Large intestine (tissue), 3 donors: Measurements from ENCODE around the gene LZTS2. TPM values are rescaled to one million over a fixed set of nuclear protein-coding genes. Genes with fewer than 3 reads are reported as not detected.

Source experiments
- DNase-seq, 2 donors: peaks; one replicate each; pipeline versions ENCODE4 v3.0.0 to v3.0.0-alpha.2; 2013
- H3K27ac ChIP-seq: one replicate; pipeline ENCODE4 v1.5.1; 2013; ENCODE audit warnings: low read length
- H3K27me3 ChIP-seq: 2 replicates; pipeline ENCODE4 v1.6.1; 2013; ENCODE audit warnings: low read length; ENCODE audit not compliant: control insufficient read depth, insufficient read depth
- H3K36me3 ChIP-seq: 2 replicates; pipeline ENCODE4 v1.6.1; 2013; ENCODE audit warnings: low read length; ENCODE audit not compliant: control insufficient read depth, insufficient read depth
- H3K4me1 ChIP-seq: one replicate; pipeline ENCODE4 v1.6.1; 2013; ENCODE audit warnings: low read length; ENCODE audit not compliant: control insufficient read depth, insufficient read depth
- H3K4me3 ChIP-seq: one replicate; pipeline ENCODE4 v1.5.1; 2013; ENCODE audit warnings: low read length
- H3K9me3 ChIP-seq: one replicate; pipeline ENCODE4 v1.6.1; 2013; ENCODE audit warnings: mild to moderate bottlenecking, low read depth, low read length, moderate library complexity; ENCODE audit not compliant: control insufficient read depth
- WGBS: methylation state at CpG from one replicate; pipeline ENCODE4 v1.1.5; 2013; ENCODE audit warnings: low lambda C conversion rate; ENCODE audit not compliant: insufficient coverage; 5-methylcytosine and 5-hydroxymethylcytosine counted together
- polyA plus RNA-seq: library from polyadenylated mRNA; unstranded; fragments of 120-200 nt; gene quantifications from one replicate; pipeline ENCODE4 v1.2.1, GENCODE V29; 2013

The LZTS2 gene
- polyA plus RNA-seq, 1 donor, result 56.8 TPM

- WGBS, result no CpG with 5 or more reads among the region's 13 CpGs
- no peaks in the 10 kb centered on the region for H3K9me3 ChIP-seq
- peaks cover 90% of the 10 kb centered on the region for H3K36me3 ChIP-seq
- H3K4me1 ChIP-seq, result no peaks in the 10 kb centered on the region
- no peak overlapping the region for H3K27ac ChIP-seq
- no peaks in the 10 kb centered on the region for H3K27me3 ChIP-seq
- no peak for DNase-seq
- no peak overlapping the region for H3K4me3 ChIP-seq
Observed at GRCh38 chr10:100978121-100978900, 21.3 kb upstream of the LZTS2 start.

GRCh38 chr10:100978901-100979195 lies 20.8 kb upstream of the LZTS2 start:
- Histone ChIP-seq H3K36me3 (peaks cover 88% of the 10 kb centered on the region), H3K4me1 (no peaks in the 10 kb centered on the region), H3K9me3 (no peaks in the 10 kb centered on the region), H3K27me3 (no peaks in the 10 kb centered on the region), H3K27ac (no peak overlapping the region), H3K4me3 (no peak overlapping the region)
- WGBS, result no CpG with 5 or more reads among the region's 10 CpGs
- DNase-seq, result no peak

GRCh38 chr10:100979791-100980272 lies 19.8 kb upstream of the LZTS2 start:
- no peak for DNase-seq

GRCh38 chr10:100980311-100980710 lies 19.3 kb upstream of the LZTS2 start:
- Histone ChIP-seq H3K27me3 (no peaks in the 10 kb centered on the region), H3K27ac (no peak overlapping the region), H3K4me1 (peaks cover 4% of the 10 kb centered on the region), H3K9me3 (no peaks in the 10 kb centered on the region), H3K4me3 (no peak overlapping the region), H3K36me3 (peaks cover 90% of the 10 kb centered on the region)
- DNase-seq, result no peak
- WGBS, result no CpG with 5 or more reads among the region's 2 CpGs

More at GRCh38 chr10:100979791-100980272, 19.8 kb upstream of the LZTS2 start:
- Histone ChIP-seq H3K4me1 (no peaks in the 10 kb centered on the region), H3K27ac (no peak overlapping the region), H3K27me3 (no peaks in the 10 kb centered on the region), H3K36me3 (peaks cover 90% of the 10 kb centered on the region), H3K9me3 (no peaks in the 10 kb centered on the region), H3K4me3 (no peak overlapping the region)
- WGBS, result no CpG with 5 or more reads among the region's 16 CpGs

GRCh38 chr10:100980711-100981110 lies 18.9 kb upstream of the LZTS2 start:
- H3K36me3 ChIP-seq, result peaks cover 89% of the 10 kb centered on the region
- peaks cover 8% of the 10 kb centered on the region for H3K4me1 ChIP-seq
- no peaks in the 10 kb centered on the region for H3K9me3 ChIP-seq
- no peaks in the 10 kb centered on the region for H3K27me3 ChIP-seq
- no CpG with 5 or more reads among the region's 7 CpGs for WGBS
- no peak overlapping the region for H3K27ac ChIP-seq
- DNase-seq, result no peak
- H3K4me3 ChIP-seq, result no peak overlapping the region

GRCh38 chr10:100981178-100981772 lies 18.3 kb upstream of the LZTS2 start:
- no peak overlapping the region for H3K27ac ChIP-seq
- peaks cover 14% of the 10 kb centered on the region for H3K4me1 ChIP-seq
- no peak for DNase-seq
- WGBS, result no CpG with 5 or more reads among the region's 5 CpGs
- peaks cover 88% of the 10 kb centered on the region for H3K36me3 ChIP-seq
- no peaks in the 10 kb centered on the region for H3K27me3 ChIP-seq
- no peak overlapping the region for H3K4me3 ChIP-seq
- no peaks in the 10 kb centered on the region for H3K9me3 ChIP-seq

GRCh38 chr10:100982916-100983830 lies 16.4 kb upstream of the LZTS2 start:
- 100% methylated on average over 1 of the region's 24 CpGs for WGBS
- DNase-seq, result no peak
- Histone ChIP-seq H3K36me3 (peaks cover 74% of the 10 kb centered on the region), H3K27me3 (no peaks in the 10 kb centered on the region), H3K4me1 (peaks cover 23% of the 10 kb centered on the region), H3K4me3 (no peak overlapping the region), H3K27ac (no peak overlapping the region), H3K9me3 (no peaks in the 10 kb centered on the region)

GRCh38 chr10:100983868-100984671 lies 15.5 kb upstream of the LZTS2 start:
- no CpG with 5 or more reads among the region's 13 CpGs for WGBS
- H3K36me3 ChIP-seq, result peaks cover 68% of the 10 kb centered on the region
- H3K27me3 ChIP-seq, result no peaks in the 10 kb centered on the region
- no peak overlapping the region for H3K27ac ChIP-seq
- no peaks in the 10 kb centered on the region for H3K9me3 ChIP-seq
- no peak for DNase-seq
- H3K4me1 ChIP-seq, result peaks cover 26% of the 10 kb centered on the region
- no peak overlapping the region for H3K4me3 ChIP-seq

GRCh38 chr10:100984672-100985177 lies 14.9 kb upstream of the LZTS2 start:
- no peaks in the 10 kb centered on the region for H3K9me3 ChIP-seq
- WGBS, result no CpG with 5 or more reads among the region's 2 CpGs
- no peak overlapping the region for H3K4me3 ChIP-seq
- H3K4me1 ChIP-seq, result peaks cover 26% of the 10 kb centered on the region
- H3K27me3 ChIP-seq, result no peaks in the 10 kb centered on the region
- DNase-seq, result no peak
- peaks cover 69% of the 10 kb centered on the region for H3K36me3 ChIP-seq
- peak overlapping the region; percentile 9 for H3K27ac ChIP-seq
